ENCODE results near the gene RERE. TPM values are rescaled to one million over a fixed set of nuclear protein-coding genes. Genes with fewer than 3 reads are reported as not detected.

RERE gene
- total RNA-seq, 1 experiment from 2014 or later, result 73.4 TPM

- Histone ChIP-seq H4K20me1 (ENCODE audit: insufficient read depth) (no peaks in the 10 kb centered on the region), H3K9me2 (ENCODE audit: insufficient read depth) (no peaks in the 10 kb centered on the region), H3K27ac (no peak overlapping the region), H3K36me3 (ENCODE audit: low read depth) (no peaks in the 10 kb centered on the region), H3K9me3 (ENCODE audit: insufficient read depth, low read depth) (no peaks in the 10 kb centered on the region), H2AFZ (no peak overlapping the region), H3K4me3 (no peak overlapping the region), H3K79me2 (ENCODE audit: low read depth) (no peaks in the 10 kb centered on the region), H3K4me1 (replicated peaks; ENCODE audit: insufficient read depth) (no peaks in the 10 kb centered on the region), H3K27me3 (ENCODE audit: insufficient read depth, low read depth) (no peaks in the 10 kb centered on the region), H3F3A (ENCODE audit: insufficient read depth, low read depth) (no peaks in the 10 kb centered on the region), H3K4me2 (no peak overlapping the region)
- intact Hi-C loops (cut with micrococcal nuclease; ENCODE audit: unreplicated experiment), result no loop called here
- TF ChIP-seq, protein P1, sequence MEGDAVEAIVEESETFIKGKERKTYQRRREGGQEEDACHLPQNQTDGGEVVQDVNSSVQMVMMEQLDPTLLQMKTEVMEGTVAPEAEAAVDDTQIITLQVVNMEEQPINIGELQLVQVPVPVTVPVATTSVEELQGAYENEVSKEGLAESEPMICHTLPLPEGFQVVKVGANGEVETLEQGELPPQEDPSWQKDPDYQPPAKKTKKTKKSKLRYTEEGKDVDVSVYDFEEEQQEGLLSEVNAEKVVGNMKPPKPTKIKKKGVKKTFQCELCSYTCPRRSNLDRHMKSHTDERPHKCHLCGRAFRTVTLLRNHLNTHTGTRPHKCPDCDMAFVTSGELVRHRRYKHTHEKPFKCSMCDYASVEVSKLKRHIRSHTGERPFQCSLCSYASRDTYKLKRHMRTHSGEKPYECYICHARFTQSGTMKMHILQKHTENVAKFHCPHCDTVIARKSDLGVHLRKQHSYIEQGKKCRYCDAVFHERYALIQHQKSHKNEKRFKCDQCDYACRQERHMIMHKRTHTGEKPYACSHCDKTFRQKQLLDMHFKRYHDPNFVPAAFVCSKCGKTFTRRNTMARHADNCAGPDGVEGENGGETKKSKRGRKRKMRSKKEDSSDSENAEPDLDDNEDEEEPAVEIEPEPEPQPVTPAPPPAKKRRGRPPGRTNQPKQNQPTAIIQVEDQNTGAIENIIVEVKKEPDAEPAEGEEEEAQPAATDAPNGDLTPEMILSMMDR (conservative IDR thresholded peaks at IDR 0.05), result no peak
- no peak for TF ChIP-seq EZH2 (IDR thresholded peaks at IDR 0.05; ENCODE audit: low read depth)
- BruUV-seq (replicated peaks), result no TSS peak
- no peak for DNase-seq
- CTCF ChIA-PET, result no interaction called here
- POLR2A ChIA-PET (ENCODE audit: unreplicated experiment), result no interaction called here
Measured at GRCh38 chr1:8356256-8357209, 460.9 kb downstream of the RERE start.

GRCh38 chr1:8355439-8356255 lies 461.8 kb downstream of the RERE start:
- TF ChIP-seq, protein P1 (conservative IDR thresholded peaks at IDR 0.05), result no peak
- no peak for TF ChIP-seq EZH2 (IDR thresholded peaks at IDR 0.05; ENCODE audit: low read depth)
- Histone ChIP-seq H3K4me1 (replicated peaks; ENCODE audit: insufficient read depth) (no peaks in the 10 kb centered on the region), H3K27me3 (ENCODE audit: insufficient read depth, low read depth) (no peaks in the 10 kb centered on the region), H3K9me2 (ENCODE audit: insufficient read depth) (no peaks in the 10 kb centered on the region), H3K27ac (no peak overlapping the region), H2AFZ (no peak overlapping the region), H3F3A (ENCODE audit: insufficient read depth, low read depth) (no peaks in the 10 kb centered on the region), H3K4me3 (no peak overlapping the region), H3K9me3 (ENCODE audit: insufficient read depth, low read depth) (no peaks in the 10 kb centered on the region), H3K79me2 (ENCODE audit: low read depth) (no peaks in the 10 kb centered on the region), H4K20me1 (ENCODE audit: insufficient read depth) (no peaks in the 10 kb centered on the region), H3K4me2 (no peak overlapping the region), H3K36me3 (ENCODE audit: low read depth) (no peaks in the 10 kb centered on the region)
- CTCF ChIA-PET, result no interaction called here
- DNase-seq, result no peak
- intact Hi-C loops (cut with micrococcal nuclease; ENCODE audit: unreplicated experiment), result no loop called here
- no TSS peak for BruUV-seq (replicated peaks)
- POLR2A ChIA-PET (ENCODE audit: unreplicated experiment), result no interaction called here

DNA sequence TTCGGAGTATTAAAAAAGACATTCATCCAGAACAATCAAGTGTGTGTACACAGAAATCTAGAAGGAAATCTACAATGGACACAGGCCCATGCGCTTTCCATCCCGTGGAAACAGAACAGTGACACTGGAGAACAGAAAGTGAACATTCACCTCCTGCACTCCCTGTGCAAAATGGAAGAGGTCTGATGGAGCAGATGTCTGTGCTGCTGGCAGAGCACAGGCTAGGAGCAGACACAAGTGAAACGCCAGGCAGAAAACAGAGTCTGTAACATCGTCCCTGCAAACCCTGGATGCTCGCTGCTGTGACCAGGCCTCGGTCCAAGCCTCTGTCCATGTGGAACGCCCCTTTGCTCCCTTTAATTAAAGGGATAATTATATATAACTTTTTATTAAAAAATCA lies 463.4 kb downstream of the RERE start:
- ChIA-PET POLR2A (ENCODE audit: unreplicated experiment) (no interaction called here), CTCF (no interaction called here)
- no peaks in the 10 kb centered on the region for H3K27me3 ChIP-seq (ENCODE audit: insufficient read depth, low read depth)
- H3K27ac ChIP-seq, result no peak overlapping the region
- H3F3A ChIP-seq (ENCODE audit: insufficient read depth, low read depth), result no peaks in the 10 kb centered on the region
- intact Hi-C loops (cut with micrococcal nuclease; ENCODE audit: unreplicated experiment), result no loop called here
- H4K20me1 ChIP-seq (ENCODE audit: insufficient read depth), result no peaks in the 10 kb centered on the region
- H3K36me3 ChIP-seq (ENCODE audit: low read depth), result no peaks in the 10 kb centered on the region
- no peaks in the 10 kb centered on the region for H3K9me2 ChIP-seq (ENCODE audit: insufficient read depth)
- no peaks in the 10 kb centered on the region for H3K9me3 ChIP-seq (ENCODE audit: insufficient read depth, low read depth)
- H3K4me3 ChIP-seq, result no peak overlapping the region
- no TSS peak for BruUV-seq (replicated peaks)
- H3K79me2 ChIP-seq (ENCODE audit: low read depth), result no peaks in the 10 kb centered on the region
- no peak overlapping the region for H2AFZ ChIP-seq
- no peak for TF ChIP-seq EZH2 (IDR thresholded peaks at IDR 0.05; ENCODE audit: low read depth)
- TF ChIP-seq, protein P1 (conservative IDR thresholded peaks at IDR 0.05), result no peak
- no peaks in the 10 kb centered on the region for H3K4me1 ChIP-seq (replicated peaks; ENCODE audit: insufficient read depth)
- DNase-seq, result no peak
- no peak overlapping the region for H3K4me2 ChIP-seq

All from PC-9 (cell line).